OCI-LY7 (cell line): ENCODE data around the gene ASB1. TPM values are rescaled to one million over a fixed set of nuclear protein-coding genes. Genes with fewer than 3 reads are reported as not detected.

ENCODE experiments used
- BruUV-seq: library from RNA; stranded (reverse); fragments of 400-500 nt; replicated peaks from 2 replicates; lab custom pipeline; 2021; lab: Mats Ljungman, UMichigan
- CTCF ChIA-PET: fragments of 300-600 bp; sonication (Branson Sonifier 250); formaldehyde crosslinking; loops from one replicate; lab custom pipeline; 2022; ENCODE audit warnings: antibody characterized with exemption; ENCODE audit not compliant: unreplicated experiment; lab: Charles Lee
- POLR2A ChIA-PET: fragments of 300-600 bp; sonication (Branson Sonifier 250); formaldehyde crosslinking; loops from one replicate; lab custom pipeline; 2022; ENCODE audit warnings: antibody characterized with exemption; lab: Charles Lee
- DNase-seq: peaks from one replicate; pipeline ENCODE4 v3.0.0-alpha.2; 2015; ENCODE audit warnings: low spot score
- H2AFZ ChIP-seq: fragments of 200-600 bp; sonication (generic), shearing (Covaris generic); 2 replicates; pipeline ENCODE4 v1.6.1; 2014; ENCODE audit warnings: mild to moderate bottlenecking, antibody characterized with exemption, low read length, moderate library complexity
- H3K27ac ChIP-seq: fragments of 200-600 bp; sonication (generic); 2 replicates; pipeline ENCODE4 v1.5.1; 2014; ENCODE audit warnings: mixed run types, low read depth, mild to moderate bottlenecking, moderate library complexity, low read length, inconsistent platforms; ENCODE audit not compliant: poor library complexity, severe bottlenecking
- H3K36me3 ChIP-seq: fragments of 200-600 bp; sonication (generic); 2 replicates; pipeline ENCODE4 v1.6.1; 2014; ENCODE audit warnings: mild to moderate bottlenecking, antibody characterized with exemption, low read length, moderate library complexity, mixed read lengths; ENCODE audit not compliant: insufficient read depth
- H3K4me1 ChIP-seq: fragments of 200-600 bp; sonication (generic); 2 replicates; pipeline ENCODE4 v1.5.1; 2014; ENCODE audit warnings: mild to moderate bottlenecking, low read length; ENCODE audit not compliant: insufficient read depth, poor library complexity, severe bottlenecking
- H3K4me2 ChIP-seq: fragments of 200-600 bp; sonication (generic); 2 replicates; pipeline ENCODE4 v1.6.1; 2014; ENCODE audit warnings: mild to moderate bottlenecking, low read length
- H3K4me3 ChIP-seq: fragments of 200-600 bp; sonication (generic); 2 replicates; pipeline ENCODE4 v1.5.1; 2014; ENCODE audit warnings: mild to moderate bottlenecking, low read depth, low read length; ENCODE audit not compliant: poor library complexity, severe bottlenecking
- H3K79me2 ChIP-seq: fragments of 200-600 bp; sonication (generic); 2 replicates; pipeline ENCODE4 v1.6.1; 2016; ENCODE audit warnings: low read depth, mild to moderate bottlenecking, low read length, moderate library complexity, mixed read lengths; ENCODE audit not compliant: insufficient read depth
- H3K9me2 ChIP-seq: fragments of 200-600 bp; sonication (generic); 2 replicates; pipeline ENCODE4 v1.6.1; 2016; ENCODE audit warnings: mild to moderate bottlenecking, low read length, mixed read lengths; ENCODE audit not compliant: insufficient read depth
- H3K9me3 ChIP-seq: fragments of 200-600 bp; sonication (generic); 2 replicates; pipeline ENCODE4 v1.6.1; 2014; ENCODE audit warnings: mild to moderate bottlenecking, mixed run types, low read length, mixed read lengths
- H4K20me1 ChIP-seq: fragments of 200-600 bp; sonication (generic); 2 replicates; pipeline ENCODE4 v1.6.1; 2014; ENCODE audit warnings: mild to moderate bottlenecking, antibody characterized with exemption, low read length, moderate library complexity, mixed read lengths; ENCODE audit not compliant: insufficient read depth
- CTCF ChIP-seq: fragments of 200-600 bp; sonication (generic); conservative IDR thresholded peaks from 2 replicates; pipeline ENCODE4 v1.5.1; 2014; ENCODE audit warnings: mild to moderate bottlenecking, antibody characterized with exemption, low read length, moderate library complexity, mixed read lengths
- EZH2phosphoT487 ChIP-seq: fragments of 200-600 bp; sonication (generic); IDR thresholded peaks from 2 replicates; pipeline ENCODE4 v1.6.1; 2018; ENCODE audit warnings: low read depth, borderline replicate concordance, mild to moderate bottlenecking, mixed run types, antibody characterized with exemption, low read length, moderate library complexity, mixed read lengths
- intact Hi-C: fragments of 100-400 bp; cut with micrococcal nuclease; formaldehyde crosslinking; loops from one replicate; pipeline ENCODE4 v1.10.0; 2022; ENCODE audit not compliant: unreplicated experiment
- total RNA-seq, 2 experiments: library from RNA; depleted of rRNA in 1 of 2; stranded (reverse); fragments of >200 nt in 1 of 2; shearing (Covaris generic) in 1 of 2; gene quantifications; 2 replicates each; pipeline ENCODE4 v1.2.3, GENCODE V29; 2014 to 2022

ASB1 gene
- total RNA-seq, 2 experiments from 2014 or later: 19.4 to 37.7 TPM

- Histone ChIP-seq H3K4me1 (no peaks in the 10 kb centered on the region), H3K9me2 (no peaks in the 10 kb centered on the region), H3K27ac (no peak overlapping the region), H3K4me3 (no peak overlapping the region), H3K4me2 (no peak overlapping the region), H3K36me3 (peaks cover 90% of the 10 kb centered on the region), H3K9me3 (no peaks in the 10 kb centered on the region), H4K20me1 (0 out of 2 replicates have a peak, but pooled peaks cover 4% of the 10 kb centered on the region), H3K79me2 (no peaks in the 10 kb centered on the region), H2AFZ (no peak overlapping the region)
- ChIA-PET POLR2A (no interaction called here), CTCF (no interaction called here)
- intact Hi-C loops: no loop called here
- no TSS peak for BruUV-seq
- TF ChIP-seq CTCF (no peak), EZH2phosphoT487 (no peak)
- DNase-seq: no peak
These were observed 22.5 kb downstream of the ASB1 start for GRCh38 chr2:238449241-238449640.

- H2AFZ ChIP-seq: no peak overlapping the region
- H3K9me2 ChIP-seq: no peaks in the 10 kb centered on the region
- 0 out of 2 replicates have a peak, but pooled peaks cover 4% of the 10 kb centered on the region for H4K20me1 ChIP-seq
- CTCF ChIA-PET: no interaction called here
- H3K4me2 ChIP-seq: no peak overlapping the region
- DNase-seq: no peak
- no TSS peak for BruUV-seq
- H3K9me3 ChIP-seq: no peaks in the 10 kb centered on the region
- POLR2A ChIA-PET: no interaction called here
- intact Hi-C loops: no loop called here
- TF ChIP-seq CTCF (no peak), EZH2phosphoT487 (no peak)
- H3K36me3 ChIP-seq: peaks cover 82% of the 10 kb centered on the region
- no peaks in the 10 kb centered on the region for H3K79me2 ChIP-seq
- no peak overlapping the region for H3K27ac ChIP-seq
- H3K4me3 ChIP-seq: no peak overlapping the region
- no peaks in the 10 kb centered on the region for H3K4me1 ChIP-seq
These were observed 23.2 kb downstream of the ASB1 start for GRCh38 chr2:238449909-238450417.

GRCh38 chr2:238450440-238450861 lies 23.7 kb downstream of the ASB1 start:
- POLR2A ChIA-PET: no interaction called here
- intact Hi-C loops: no loop called here
- no peak for TF ChIP-seq EZH2phosphoT487
- no peak for TF ChIP-seq CTCF
- Histone ChIP-seq H3K4me2 (no peak overlapping the region), H4K20me1 (0 out of 2 replicates have a peak, but pooled peaks cover 4% of the 10 kb centered on the region), H3K36me3 (peaks cover 77% of the 10 kb centered on the region), H3K79me2 (no peaks in the 10 kb centered on the region), H3K9me3 (no peaks in the 10 kb centered on the region), H2AFZ (no peak overlapping the region), H3K9me2 (no peaks in the 10 kb centered on the region), H3K27ac (no peak overlapping the region), H3K4me3 (no peak overlapping the region), H3K4me1 (no peaks in the 10 kb centered on the region)
- CTCF ChIA-PET: no interaction called here
- BruUV-seq: no TSS peak
- no peak for DNase-seq
